ENCODE results near the gene SLFN14.

The SLFN14 gene

DNA sequence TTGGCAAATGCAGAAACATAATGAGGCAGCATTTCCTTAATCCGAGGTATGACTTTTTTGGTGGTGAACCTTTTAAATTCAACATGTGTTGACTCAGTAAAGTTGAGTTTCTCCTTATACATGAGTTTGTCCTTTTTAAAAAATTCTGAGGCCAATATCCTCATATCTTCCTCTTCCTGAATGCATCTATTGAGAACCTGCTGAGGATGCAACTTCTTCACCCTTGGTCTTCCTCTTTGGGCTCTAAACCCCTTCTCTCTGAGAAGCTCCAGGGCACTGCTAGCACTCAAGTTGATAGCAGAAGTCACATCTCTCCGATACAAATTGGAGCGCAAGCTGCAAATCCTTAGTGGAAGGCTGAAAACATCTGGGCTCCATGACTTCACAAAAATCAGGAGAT, 3.3 kb downstream of the SLFN14 start:
- TF ChIP-seq, protein P1, sequence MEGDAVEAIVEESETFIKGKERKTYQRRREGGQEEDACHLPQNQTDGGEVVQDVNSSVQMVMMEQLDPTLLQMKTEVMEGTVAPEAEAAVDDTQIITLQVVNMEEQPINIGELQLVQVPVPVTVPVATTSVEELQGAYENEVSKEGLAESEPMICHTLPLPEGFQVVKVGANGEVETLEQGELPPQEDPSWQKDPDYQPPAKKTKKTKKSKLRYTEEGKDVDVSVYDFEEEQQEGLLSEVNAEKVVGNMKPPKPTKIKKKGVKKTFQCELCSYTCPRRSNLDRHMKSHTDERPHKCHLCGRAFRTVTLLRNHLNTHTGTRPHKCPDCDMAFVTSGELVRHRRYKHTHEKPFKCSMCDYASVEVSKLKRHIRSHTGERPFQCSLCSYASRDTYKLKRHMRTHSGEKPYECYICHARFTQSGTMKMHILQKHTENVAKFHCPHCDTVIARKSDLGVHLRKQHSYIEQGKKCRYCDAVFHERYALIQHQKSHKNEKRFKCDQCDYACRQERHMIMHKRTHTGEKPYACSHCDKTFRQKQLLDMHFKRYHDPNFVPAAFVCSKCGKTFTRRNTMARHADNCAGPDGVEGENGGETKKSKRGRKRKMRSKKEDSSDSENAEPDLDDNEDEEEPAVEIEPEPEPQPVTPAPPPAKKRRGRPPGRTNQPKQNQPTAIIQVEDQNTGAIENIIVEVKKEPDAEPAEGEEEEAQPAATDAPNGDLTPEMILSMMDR (conservative IDR thresholded peaks at IDR 0.05) = no peak
- no peak overlapping the region for H3K27ac ChIP-seq

DNA sequence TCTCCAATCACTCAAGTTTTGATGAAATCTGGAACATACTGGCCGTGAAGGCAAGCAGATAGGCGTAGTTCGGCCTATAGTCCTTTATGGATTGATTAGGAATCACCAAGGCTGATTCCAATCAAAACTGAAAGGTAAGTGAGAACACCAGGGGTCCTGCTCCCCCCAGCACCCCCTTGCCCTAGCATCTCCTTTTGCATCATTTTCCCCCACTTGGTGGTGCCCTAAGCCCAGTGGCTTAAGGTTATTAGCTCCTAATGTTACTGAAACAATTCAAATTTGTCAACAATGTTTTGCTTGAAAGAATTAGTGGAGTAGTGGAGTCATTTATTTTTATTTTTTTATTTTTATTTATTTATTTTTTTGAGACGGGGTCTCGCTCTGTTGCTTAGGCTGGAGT, 4.9 kb downstream of the SLFN14 start:
- no peak overlapping the region for H3K27ac ChIP-seq
- TF ChIP-seq, protein P1 (conservative IDR thresholded peaks at IDR 0.05) = peak; percentile 62

DNA sequence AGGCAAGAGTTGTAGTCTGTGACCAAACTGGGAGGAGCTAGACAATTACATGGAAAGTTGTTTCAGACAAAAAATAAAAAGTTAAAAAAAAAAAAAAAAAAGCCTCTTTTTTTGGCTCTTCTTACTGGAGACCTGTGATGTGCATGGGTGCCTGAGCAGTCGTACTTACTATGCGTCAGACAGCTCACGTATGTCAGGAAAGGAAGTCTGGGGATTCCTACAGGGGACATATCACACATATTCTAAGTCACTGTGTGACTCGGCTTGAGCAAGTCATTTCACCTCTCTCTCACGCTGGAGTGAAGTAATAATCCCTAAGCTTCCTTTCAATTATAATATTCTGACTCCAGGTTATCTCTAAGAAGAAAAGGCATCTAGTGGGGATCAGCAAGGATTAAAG, 6.0 kb downstream of the SLFN14 start:
- no peak overlapping the region for H3K27ac ChIP-seq
- TF ChIP-seq, protein P1 (conservative IDR thresholded peaks at IDR 0.05) = no peak

GRCh38 chr17:35553310-35553709, 7.3 kb downstream of the SLFN14 start:
- TF ChIP-seq, protein P1 (conservative IDR thresholded peaks at IDR 0.05) = no peak
- H3K27ac ChIP-seq = no peak overlapping the region

DNA sequence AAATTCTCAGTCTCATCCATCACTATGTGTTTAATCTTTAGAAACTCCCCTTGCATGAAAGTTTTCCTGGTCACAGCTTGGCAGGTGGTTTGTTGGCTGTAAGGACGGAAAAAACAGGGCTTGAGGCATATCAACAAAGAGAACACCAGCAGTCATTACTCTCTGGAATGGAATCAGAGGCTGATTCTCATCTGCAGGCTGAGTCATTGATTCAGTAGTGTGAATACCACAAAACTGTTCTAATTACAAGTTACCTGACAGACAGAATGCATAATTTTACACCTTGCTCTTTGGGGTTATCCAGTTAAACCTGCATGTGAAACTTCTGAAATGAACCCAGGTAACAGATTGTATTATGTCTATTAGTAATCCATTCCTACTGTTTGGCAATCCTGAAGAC, 11.6 kb downstream of the SLFN14 start:
- H3K27ac ChIP-seq = no peak overlapping the region
- TF ChIP-seq, protein P1 (conservative IDR thresholded peaks at IDR 0.05) = no peak

GRCh38 chr17:35548208-35548810, 12.3 kb downstream of the SLFN14 start:
- no peak overlapping the region for H3K27ac ChIP-seq
- TF ChIP-seq, protein P1 (conservative IDR thresholded peaks at IDR 0.05) = no peak

DNA sequence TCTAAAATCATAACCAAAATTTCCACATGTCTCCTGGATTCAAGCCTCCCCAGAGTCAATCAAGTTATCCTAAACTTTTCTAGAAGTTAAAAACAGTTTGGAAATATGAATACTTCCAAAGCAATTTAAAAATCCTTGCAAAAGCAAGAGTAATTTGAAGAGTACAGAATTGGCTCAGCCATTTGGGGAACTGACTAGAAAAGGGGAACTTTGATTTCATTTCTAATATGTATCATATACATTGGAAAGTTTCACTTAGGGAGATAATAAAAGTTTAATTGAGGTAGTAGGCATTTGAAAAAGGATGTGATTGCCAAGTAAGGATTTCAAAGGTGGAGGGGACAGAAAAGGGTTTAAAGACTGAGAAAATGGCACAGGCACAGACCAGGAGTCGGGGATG, 14.1 kb downstream of the SLFN14 start:
- TF ChIP-seq, protein P1 (conservative IDR thresholded peaks at IDR 0.05) = no peak
- no peak overlapping the region for H3K27ac ChIP-seq
